Ascending aorta (tissue), 2 donors: ENCODE measurements around the gene PRICKLE3. TPM values are rescaled to one million over a fixed set of nuclear protein-coding genes. Genes with fewer than 3 reads are reported as not detected.

ENCODE experiments used
- DNase-seq, 2 donors: peaks; one replicate each; pipeline ENCODE4 v3.0.0-alpha.2; 2019; ENCODE audit warnings: low spot score in 2 of 2
- H3K27ac ChIP-seq, 2 donors: fragments of 200-600 bp; sonication (generic); one replicate each; pipeline ENCODE4 v1.5.1; 2016 to 2017; ENCODE audit warnings: mild to moderate bottlenecking in 1 of 2
- H3K27me3 ChIP-seq: fragments of 200-600 bp; sonication (generic); one replicate; pipeline ENCODE4 v1.5.1; 2017
- H3K36me3 ChIP-seq, 2 donors: fragments of 200-600 bp; sonication (generic); one replicate each; pipeline ENCODE4 v1.5.1; 2016
- H3K4me1 ChIP-seq, 2 donors: fragments of 200-600 bp; sonication (generic); one replicate each; pipeline ENCODE4 v1.5.1; 2016 to 2017; ENCODE audit warnings: mild to moderate bottlenecking in 1 of 2
- H3K4me3 ChIP-seq, 2 donors: fragments of 200-600 bp; sonication (generic); one replicate each; pipeline ENCODE4 v1.5.1; 2016 to 2017; ENCODE audit warnings: mild to moderate bottlenecking in 1 of 2
- H3K9me3 ChIP-seq, 2 donors: fragments of 200-600 bp; sonication (generic); one replicate each; pipeline ENCODE4 v1.5.1; 2016
- intact Hi-C: fragments of 100-400 bp; cut with DNase I; formaldehyde crosslinking; loops from one replicate; pipeline ENCODE4 v1.15.1; 2023
- total RNA-seq: library from RNA; depleted of rRNA; stranded (reverse); fragments of >200 nt; gene quantifications from one replicate; pipeline ENCODE4 v1.1.0, GENCODE V29; 2016
- TF ChIP-seq, protein P1 (sequence below), 3 experiments: fragments of 200-600 bp in 2 of 3; fragments of 450-650 bp in 1 of 3; sonication (generic) in 2 of 3; IDR thresholded peaks; one replicate each; pipeline ENCODE4 v1.5.1; 2016 to 2019; ENCODE audit warnings: antibody characterized with exemption in 3 of 3, mild to moderate bottlenecking in 1 of 3, moderate library complexity in 1 of 3

PRICKLE3 gene
- total RNA-seq, 1 donor from 2014 or later: 25.3 TPM

DNA sequence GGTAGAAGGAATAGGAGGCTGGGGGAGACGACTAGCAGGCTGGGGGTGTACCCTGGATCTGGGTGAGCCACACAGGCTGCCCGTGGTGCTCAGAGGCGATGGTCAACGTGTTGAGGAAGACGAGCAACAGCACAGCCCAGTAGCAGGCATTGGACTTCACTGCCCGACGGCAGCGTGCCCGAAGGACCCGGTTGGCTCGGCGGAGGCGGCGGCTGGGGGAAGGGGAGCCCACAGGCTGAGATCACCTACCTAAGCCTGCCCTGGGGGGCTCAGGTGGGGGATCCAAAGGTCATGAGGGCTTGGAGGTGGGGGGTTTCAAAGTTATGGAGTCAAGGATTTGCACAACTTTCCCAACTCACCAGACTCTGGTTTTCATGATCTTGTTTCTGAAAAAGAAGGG, 39.7 kb upstream of the PRICKLE3 start:
- H3K27me3 ChIP-seq: no peaks in the 10 kb centered on the region
- no peak for DNase-seq
- H3K9me3 ChIP-seq: no peaks in the 10 kb centered on the region
- no peaks in the 10 kb centered on the region for H3K36me3 ChIP-seq
- no peak overlapping the region for H3K4me3 ChIP-seq
- H3K4me1 ChIP-seq: no peaks in the 10 kb centered on the region
- TF ChIP-seq, protein P1, sequence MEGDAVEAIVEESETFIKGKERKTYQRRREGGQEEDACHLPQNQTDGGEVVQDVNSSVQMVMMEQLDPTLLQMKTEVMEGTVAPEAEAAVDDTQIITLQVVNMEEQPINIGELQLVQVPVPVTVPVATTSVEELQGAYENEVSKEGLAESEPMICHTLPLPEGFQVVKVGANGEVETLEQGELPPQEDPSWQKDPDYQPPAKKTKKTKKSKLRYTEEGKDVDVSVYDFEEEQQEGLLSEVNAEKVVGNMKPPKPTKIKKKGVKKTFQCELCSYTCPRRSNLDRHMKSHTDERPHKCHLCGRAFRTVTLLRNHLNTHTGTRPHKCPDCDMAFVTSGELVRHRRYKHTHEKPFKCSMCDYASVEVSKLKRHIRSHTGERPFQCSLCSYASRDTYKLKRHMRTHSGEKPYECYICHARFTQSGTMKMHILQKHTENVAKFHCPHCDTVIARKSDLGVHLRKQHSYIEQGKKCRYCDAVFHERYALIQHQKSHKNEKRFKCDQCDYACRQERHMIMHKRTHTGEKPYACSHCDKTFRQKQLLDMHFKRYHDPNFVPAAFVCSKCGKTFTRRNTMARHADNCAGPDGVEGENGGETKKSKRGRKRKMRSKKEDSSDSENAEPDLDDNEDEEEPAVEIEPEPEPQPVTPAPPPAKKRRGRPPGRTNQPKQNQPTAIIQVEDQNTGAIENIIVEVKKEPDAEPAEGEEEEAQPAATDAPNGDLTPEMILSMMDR (IDR thresholded peaks at IDR 0.05): no peak
- H3K27ac ChIP-seq: no peak overlapping the region
- intact Hi-C loops: no loop called here

DNA sequence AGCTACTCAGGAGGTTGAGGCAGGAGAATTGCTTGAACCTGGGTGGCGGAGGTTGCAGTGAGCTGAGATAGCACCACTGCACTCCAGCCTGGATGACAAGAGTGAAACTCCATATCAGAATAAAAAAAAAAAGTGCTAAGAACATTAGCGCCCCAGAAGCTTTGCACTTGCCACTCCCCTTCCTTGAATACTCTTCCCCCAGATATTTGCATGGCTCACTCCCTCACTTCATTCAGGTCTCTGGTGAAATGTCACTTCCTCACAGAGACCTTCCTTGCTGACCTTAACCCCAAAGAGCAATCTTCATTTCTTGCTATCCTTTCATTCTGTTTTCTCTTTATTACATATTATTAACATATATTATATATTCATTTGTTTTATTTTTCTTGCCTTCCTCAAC, 35.7 kb upstream of the PRICKLE3 start:
- TF ChIP-seq, protein P1 (IDR thresholded peaks at IDR 0.05): no peak
- intact Hi-C loops: no loop called here
- DNase-seq: no peak
- H3K27ac ChIP-seq: no peak overlapping the region
- H3K9me3 ChIP-seq: no peaks in the 10 kb centered on the region
- no peak overlapping the region for H3K4me3 ChIP-seq
- no peaks in the 10 kb centered on the region for H3K4me1 ChIP-seq
- H3K36me3 ChIP-seq: no peaks in the 10 kb centered on the region
- no peaks in the 10 kb centered on the region for H3K27me3 ChIP-seq

DNA sequence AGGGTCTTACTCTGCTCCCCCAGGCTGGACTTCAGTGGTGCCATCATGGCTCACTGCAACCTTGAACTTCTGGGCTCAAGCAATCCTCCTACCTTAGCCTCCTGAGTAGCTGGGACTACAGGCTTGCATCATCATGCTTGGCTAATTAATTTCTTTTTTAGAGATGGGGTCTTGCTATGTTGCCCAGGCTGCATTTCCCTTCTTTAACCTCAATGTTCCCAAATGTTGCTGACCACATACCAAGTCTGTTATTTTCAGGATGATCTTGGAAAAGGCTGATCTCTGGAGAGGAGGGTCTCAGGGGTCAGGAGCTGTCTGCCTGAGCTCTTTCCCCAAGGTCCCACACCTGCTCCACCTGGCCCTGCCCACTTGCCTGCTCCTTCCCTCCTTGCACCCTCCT, 33.9 kb upstream of the PRICKLE3 start:
- Histone ChIP-seq H3K9me3 (no peaks in the 10 kb centered on the region), H3K4me1 (no peaks in the 10 kb centered on the region), H3K27me3 (no peaks in the 10 kb centered on the region), H3K27ac (no peak overlapping the region), H3K36me3 (no peaks in the 10 kb centered on the region), H3K4me3 (no peak overlapping the region)
- intact Hi-C loops: no loop called here
- TF ChIP-seq, protein P1 (IDR thresholded peaks at IDR 0.05): no peak
- DNase-seq: no peak

- intact Hi-C loops: no loop called here
- Histone ChIP-seq H3K36me3 (no peaks in the 10 kb centered on the region), H3K9me3 (no peaks in the 10 kb centered on the region), H3K27ac (no peak overlapping the region), H3K4me1 (no peaks in the 10 kb centered on the region), H3K4me3 (no peak overlapping the region), H3K27me3 (no peaks in the 10 kb centered on the region)
- TF ChIP-seq, protein P1 (IDR thresholded peaks at IDR 0.05): no peak
- DNase-seq: no peak
These were observed 28.9 kb upstream of the PRICKLE3 start for GRCh38 chrX:49214996-49215526.

- TF ChIP-seq, protein P1 (IDR thresholded peaks at IDR 0.05): no peak
- H3K9me3 ChIP-seq: no peaks in the 10 kb centered on the region
- H3K4me3 ChIP-seq: no peak overlapping the region
- intact Hi-C loops: no loop called here
- no peaks in the 10 kb centered on the region for H3K4me1 ChIP-seq
- H3K27me3 ChIP-seq: no peaks in the 10 kb centered on the region
- H3K27ac ChIP-seq: no peak overlapping the region
- H3K36me3 ChIP-seq: no peaks in the 10 kb centered on the region
- DNase-seq: no peak
These were observed 28.2 kb upstream of the PRICKLE3 start for GRCh38 chrX:49214416-49214815.

GRCh38 chrX:49212861-49213260, 26.7 kb upstream of the PRICKLE3 start:
- TF ChIP-seq, protein P1 (IDR thresholded peaks at IDR 0.05): no peak
- no peaks in the 10 kb centered on the region for H3K36me3 ChIP-seq
- no peaks in the 10 kb centered on the region for H3K4me1 ChIP-seq
- H3K27me3 ChIP-seq: no peaks in the 10 kb centered on the region
- intact Hi-C loops: no loop called here
- H3K27ac ChIP-seq: no peak overlapping the region
- no peak for DNase-seq
- no peak overlapping the region for H3K4me3 ChIP-seq
- H3K9me3 ChIP-seq: no peaks in the 10 kb centered on the region
